ENCODE results near the gene LRRC47. TPM values are rescaled to one million over a fixed set of nuclear protein-coding genes. Genes with fewer than 3 reads are reported as not detected.

LRRC47 gene
- polyA plus RNA-seq, 1 donor from 2014 or later = 59.2 TPM

DNA sequence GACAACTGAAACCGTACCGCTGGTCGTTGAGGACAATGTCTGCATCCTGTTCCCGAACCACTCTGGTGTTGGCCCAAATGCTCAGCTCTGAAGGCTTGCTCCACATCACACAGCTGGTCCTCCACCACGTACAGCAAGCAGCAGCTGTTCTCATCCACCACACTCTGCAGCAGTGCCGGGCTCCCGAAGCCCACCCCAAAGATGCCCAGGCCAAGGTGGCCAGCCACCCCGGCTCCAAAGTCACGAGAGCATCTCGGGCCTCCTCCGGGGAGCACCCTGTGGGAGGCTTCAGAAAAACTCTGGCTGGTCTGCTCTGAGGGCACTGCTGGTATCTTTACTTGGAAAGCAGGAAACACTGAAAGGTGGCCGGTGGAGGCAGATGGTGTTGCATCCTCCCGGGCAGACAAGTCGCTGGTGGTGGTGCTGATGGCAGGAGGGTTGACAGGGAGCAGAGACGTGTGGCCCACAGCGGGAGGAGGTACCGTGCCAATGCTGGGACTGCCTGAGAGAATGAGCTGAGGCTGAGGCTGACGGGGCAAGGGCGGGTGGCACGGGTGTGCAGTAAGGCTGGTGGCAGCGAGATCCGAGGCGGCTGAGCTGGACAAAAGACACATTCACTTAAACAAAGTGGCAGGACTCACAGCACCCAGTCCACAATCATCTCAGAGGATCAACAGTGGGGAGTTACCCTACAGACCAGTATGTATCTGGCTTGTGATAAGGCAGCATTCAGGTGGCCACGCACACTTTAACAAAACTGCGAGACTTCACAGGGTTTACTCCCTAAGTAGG, 50.5 kb downstream of the LRRC47 start:
- H3F3A ChIP-seq (ENCODE audit: insufficient read depth, low read length, poor library complexity, severe bottlenecking) = no peaks in the 10 kb centered on the region
- H3K27me3 ChIP-seq (ENCODE audit: insufficient read depth, low read depth, low read length) = no peaks in the 10 kb centered on the region
- TF ChIP-seq EZH2 (IDR thresholded peaks at IDR 0.05; ENCODE audit: borderline replicate concordance, insufficient read depth, low read length, poor library complexity, severe bottlenecking) = no peak
- no peak for TF ChIP-seq MXI1 (conservative IDR thresholded peaks at IDR 0.05; ENCODE audit: poor library complexity, severe bottlenecking)
- TF ChIP-seq, protein P1, sequence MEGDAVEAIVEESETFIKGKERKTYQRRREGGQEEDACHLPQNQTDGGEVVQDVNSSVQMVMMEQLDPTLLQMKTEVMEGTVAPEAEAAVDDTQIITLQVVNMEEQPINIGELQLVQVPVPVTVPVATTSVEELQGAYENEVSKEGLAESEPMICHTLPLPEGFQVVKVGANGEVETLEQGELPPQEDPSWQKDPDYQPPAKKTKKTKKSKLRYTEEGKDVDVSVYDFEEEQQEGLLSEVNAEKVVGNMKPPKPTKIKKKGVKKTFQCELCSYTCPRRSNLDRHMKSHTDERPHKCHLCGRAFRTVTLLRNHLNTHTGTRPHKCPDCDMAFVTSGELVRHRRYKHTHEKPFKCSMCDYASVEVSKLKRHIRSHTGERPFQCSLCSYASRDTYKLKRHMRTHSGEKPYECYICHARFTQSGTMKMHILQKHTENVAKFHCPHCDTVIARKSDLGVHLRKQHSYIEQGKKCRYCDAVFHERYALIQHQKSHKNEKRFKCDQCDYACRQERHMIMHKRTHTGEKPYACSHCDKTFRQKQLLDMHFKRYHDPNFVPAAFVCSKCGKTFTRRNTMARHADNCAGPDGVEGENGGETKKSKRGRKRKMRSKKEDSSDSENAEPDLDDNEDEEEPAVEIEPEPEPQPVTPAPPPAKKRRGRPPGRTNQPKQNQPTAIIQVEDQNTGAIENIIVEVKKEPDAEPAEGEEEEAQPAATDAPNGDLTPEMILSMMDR (IDR thresholded peaks at IDR 0.05; ENCODE audit: poor library complexity, severe bottlenecking) = no peak
- no peak for TF ChIP-seq POLR2AphosphoS5 (IDR thresholded peaks at IDR 0.05)
- TF ChIP-seq EP300 (conservative IDR thresholded peaks at IDR 0.05; ENCODE audit: poor library complexity, severe bottlenecking) = no peak
- H3K9me3 ChIP-seq (ENCODE audit: low read length) = no peaks in the 10 kb centered on the region
- H2AFZ ChIP-seq (ENCODE audit: low read depth, low read length) = no peak overlapping the region
- H3K36me3 ChIP-seq (ENCODE audit: insufficient read depth, low read length) = no peaks in the 10 kb centered on the region
- no peak overlapping the region for H3K27ac ChIP-seq (ENCODE audit: low read length)
- no peaks in the 10 kb centered on the region for H4K20me1 ChIP-seq (ENCODE audit: insufficient read depth)
- peak overlapping the region; percentile 94 for H3K4me2 ChIP-seq (ENCODE audit: low read length)
- H3K9ac ChIP-seq (ENCODE audit: low read length) = peak overlapping the region; percentile 75
- peak overlapping the region; percentile 91 for H3K4me3 ChIP-seq (ENCODE audit: low read length)
- no peaks in the 10 kb centered on the region for H3K9me2 ChIP-seq (ENCODE audit: insufficient read depth, low read length)
- peaks cover 5% of the 10 kb centered on the region for H3K79me2 ChIP-seq (replicated peaks; ENCODE audit: insufficient read depth, low read length)

DNA sequence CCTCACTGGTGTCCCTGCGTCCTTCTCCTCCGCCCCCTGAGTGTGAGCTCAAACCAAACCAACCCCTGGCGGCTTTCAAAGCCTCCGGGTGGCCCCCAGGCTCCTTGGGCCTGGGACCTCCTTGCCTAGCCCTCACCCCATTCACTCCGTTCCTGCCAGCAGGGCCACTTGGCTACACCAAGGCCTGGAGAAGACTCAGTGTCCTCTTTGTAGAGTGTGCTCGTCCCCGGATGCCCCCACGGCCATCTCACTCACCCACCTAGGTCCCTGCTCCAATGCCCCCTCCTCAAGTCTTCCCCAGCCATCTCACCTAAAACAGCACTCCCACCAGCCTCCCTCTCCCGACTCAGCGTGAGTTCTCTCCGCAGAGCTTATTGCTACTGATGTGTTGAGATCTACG, 51.2 kb downstream of the LRRC47 start:
- Histone ChIP-seq H3K79me2 (replicated peaks; ENCODE audit: insufficient read depth, low read length) (peaks cover 5% of the 10 kb centered on the region), H2AFZ (ENCODE audit: low read depth, low read length) (no peak overlapping the region), H4K20me1 (ENCODE audit: insufficient read depth) (no peaks in the 10 kb centered on the region), H3K9me3 (ENCODE audit: low read length) (no peaks in the 10 kb centered on the region), H3K36me3 (ENCODE audit: insufficient read depth, low read length) (no peaks in the 10 kb centered on the region), H3K9me2 (ENCODE audit: insufficient read depth, low read length) (no peaks in the 10 kb centered on the region), H3K9ac (ENCODE audit: low read length) (no peak overlapping the region), H3K4me3 (ENCODE audit: low read length) (peak overlapping the region; percentile 91), H3K27me3 (ENCODE audit: insufficient read depth, low read depth, low read length) (no peaks in the 10 kb centered on the region), H3K27ac (ENCODE audit: low read length) (no peak overlapping the region), H3K4me2 (ENCODE audit: low read length) (no peak overlapping the region), H3F3A (ENCODE audit: insufficient read depth, low read length, poor library complexity, severe bottlenecking) (no peaks in the 10 kb centered on the region)
- TF ChIP-seq, protein P1 (IDR thresholded peaks at IDR 0.05; ENCODE audit: poor library complexity, severe bottlenecking) = no peak
- TF ChIP-seq, protein P2, sequence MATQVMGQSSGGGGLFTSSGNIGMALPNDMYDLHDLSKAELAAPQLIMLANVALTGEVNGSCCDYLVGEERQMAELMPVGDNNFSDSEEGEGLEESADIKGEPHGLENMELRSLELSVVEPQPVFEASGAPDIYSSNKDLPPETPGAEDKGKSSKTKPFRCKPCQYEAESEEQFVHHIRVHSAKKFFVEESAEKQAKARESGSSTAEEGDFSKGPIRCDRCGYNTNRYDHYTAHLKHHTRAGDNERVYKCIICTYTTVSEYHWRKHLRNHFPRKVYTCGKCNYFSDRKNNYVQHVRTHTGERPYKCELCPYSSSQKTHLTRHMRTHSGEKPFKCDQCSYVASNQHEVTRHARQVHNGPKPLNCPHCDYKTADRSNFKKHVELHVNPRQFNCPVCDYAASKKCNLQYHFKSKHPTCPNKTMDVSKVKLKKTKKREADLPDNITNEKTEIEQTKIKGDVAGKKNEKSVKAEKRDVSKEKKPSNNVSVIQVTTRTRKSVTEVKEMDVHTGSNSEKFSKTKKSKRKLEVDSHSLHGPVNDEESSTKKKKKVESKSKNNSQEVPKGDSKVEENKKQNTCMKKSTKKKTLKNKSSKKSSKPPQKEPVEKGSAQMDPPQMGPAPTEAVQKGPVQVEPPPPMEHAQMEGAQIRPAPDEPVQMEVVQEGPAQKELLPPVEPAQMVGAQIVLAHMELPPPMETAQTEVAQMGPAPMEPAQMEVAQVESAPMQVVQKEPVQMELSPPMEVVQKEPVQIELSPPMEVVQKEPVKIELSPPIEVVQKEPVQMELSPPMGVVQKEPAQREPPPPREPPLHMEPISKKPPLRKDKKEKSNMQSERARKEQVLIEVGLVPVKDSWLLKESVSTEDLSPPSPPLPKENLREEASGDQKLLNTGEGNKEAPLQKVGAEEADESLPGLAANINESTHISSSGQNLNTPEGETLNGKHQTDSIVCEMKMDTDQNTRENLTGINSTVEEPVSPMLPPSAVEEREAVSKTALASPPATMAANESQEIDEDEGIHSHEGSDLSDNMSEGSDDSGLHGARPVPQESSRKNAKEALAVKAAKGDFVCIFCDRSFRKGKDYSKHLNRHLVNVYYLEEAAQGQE (IDR thresholded peaks at IDR 0.05; ENCODE audit: borderline replicate concordance) = no peak
- no peak for TF ChIP-seq RAD21 (conservative IDR thresholded peaks at IDR 0.05)
- TF ChIP-seq EZH2 (IDR thresholded peaks at IDR 0.05; ENCODE audit: borderline replicate concordance, insufficient read depth, low read length, poor library complexity, severe bottlenecking) = no peak
- no peak for TF ChIP-seq MXI1 (conservative IDR thresholded peaks at IDR 0.05; ENCODE audit: poor library complexity, severe bottlenecking)
- TF ChIP-seq POLR2AphosphoS5 (IDR thresholded peaks at IDR 0.05) = no peak
- no peak for TF ChIP-seq TAF1 (IDR thresholded peaks at IDR 0.05; ENCODE audit: low read depth)
- TF ChIP-seq EP300 (conservative IDR thresholded peaks at IDR 0.05; ENCODE audit: poor library complexity, severe bottlenecking) = no peak
- TF ChIP-seq SMC3 (conservative IDR thresholded peaks at IDR 0.05; ENCODE audit: poor library complexity) = no peak

All from neural cell (in vitro differentiated cells).